K562 (cell line): ENCODE measurements around the gene ST7. TPM values are rescaled to one million over a fixed set of nuclear protein-coding genes. Genes with fewer than 3 reads are reported as not detected.

Experiments
- ARID3A ChIP-seq: IDR thresholded peaks from 2 replicates; pipeline ENCODE4 v1.6.1; 2012; ENCODE audit warnings: low read depth, low read length, improper control_type of control experiment, borderline replicate concordance
- ARNT ChIP-seq, 2 experiments: fragments of 450-650 bp; IDR thresholded peaks; 2 replicates each; pipeline ENCODE4 v1.6.1; 2016; ENCODE audit warnings: mild to moderate bottlenecking in 1 of 2
- MGA ChIP-seq: fragments of 450-650 bp; IDR thresholded peaks from 2 replicates; pipeline ENCODE4 v1.6.1; 2016; ENCODE audit warnings: mild to moderate bottlenecking, moderate library complexity
- polyA plus RNA-seq, 8 experiments: library from polyadenylated mRNA; depleted of rRNA in 4 of 8; stranded (reverse) in 5 of 8; unstranded in 3 of 8; fragments of >200 nt; fragmentation: Nextera tagmentation in 2 of 8; fragmentation: Illumina TruSeq in 1 of 8; extraction: Ambion mirVana in 2 of 8; extraction: Trizol in 1 of 8; gene quantifications; 2 replicates each; pipeline versions ENCODE4 v1.2.1 to v1.2.3, GENCODE V29; 2011 to 2014; ENCODE audit warnings: inconsistent platforms in 1 of 8, missing spikeins in 1 of 8
- total RNA-seq, 7 experiments: library from RNA; depleted of rRNA in 6 of 7; stranded (reverse); fragments of >200 nt in 6 of 7; fragmentation: Illumina TruSeq in 2 of 7; extraction: Trizol in 2 of 7; gene quantifications; 2 replicates each; pipeline versions ENCODE4 v1.2.1 to v1.2.3, GENCODE V29; 2011 to 2021; ENCODE audit warnings: low replicate concordance in 1 of 7

The ST7 gene
- total and polyA plus RNA-seq, 9 of the 15 experiments (the other 6 are each of a cell fraction or from before 2014, with no cell fraction given), result 23.9 to 56.3 (median 36.9) TPM

DNA sequence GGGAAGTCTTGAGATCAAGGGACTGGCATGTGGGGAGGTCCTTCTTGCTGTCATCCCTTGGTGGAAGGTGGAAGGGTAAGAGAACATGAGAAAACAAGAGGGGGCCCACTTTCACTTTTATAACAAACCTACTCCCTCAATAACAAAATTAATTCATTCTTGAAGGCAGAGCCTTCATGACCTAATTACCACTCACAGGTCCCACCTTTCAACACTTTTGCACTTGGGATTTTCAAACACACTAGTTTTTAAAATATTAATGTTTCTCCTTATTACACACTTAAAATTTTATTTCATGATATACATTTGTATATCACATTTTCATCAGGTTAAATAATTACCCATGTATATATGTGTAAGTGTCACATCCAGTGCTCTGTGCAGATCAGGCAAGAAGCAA, 2.0 kb downstream of the ST7 start (continued):
- TF ChIP-seq ARID3A, result 0 out of 2 replicates have a peak, but pooled peaks have one; percentile 13
- TF ChIP-seq ARNT (IDR thresholded peaks at IDR 0.05), result 0 out of 4 replicates have a peak, but pooled peaks of 1 of the 2 experiments have one; percentile 16
- TF ChIP-seq MGA, result 0 out of 2 replicates have a peak, but pooled peaks have one; percentile 22
